ENCODE data around the gene ROBO1. TPM values are rescaled to one million over a fixed set of nuclear protein-coding genes. Genes with fewer than 3 reads are reported as not detected.

The ROBO1 gene
- total RNA-seq, 1 experiment from 2014 or later: 32.2 TPM

GRCh38 chr3:78993375-78993774 lies 774.4 kb downstream of the ROBO1 start:
- ChIA-PET CTCF (no interaction called here), POLR2A (interaction anchor here (0.9 to 1.8 kb wide), 2 partner anchors 24 to 25 kb away, joined by 4 read pairs; no protein-coding TSS in a partner anchor)
- Mint-ChIP-seq H3K4me3 (ENCODE audit: unreplicated experiment) (no peak overlapping the region), H3K9me3 (ENCODE audit: unreplicated experiment) (no peaks in the 10 kb centered on the region), H3K4me1 (ENCODE audit: insufficient read depth, unreplicated experiment) (peaks cover 5% of the 10 kb centered on the region), H3K27ac (ENCODE audit: low read depth, unreplicated experiment) (no peak overlapping the region), H3K36me3 (ENCODE audit: insufficient read depth, unreplicated experiment) (no peaks in the 10 kb centered on the region), H3K27me3 (ENCODE audit: insufficient read depth, unreplicated experiment) (no peaks in the 10 kb centered on the region)
- intact Hi-C loops (cut with micrococcal nuclease): no loop called here
- TF ChIP-seq, protein P1, sequence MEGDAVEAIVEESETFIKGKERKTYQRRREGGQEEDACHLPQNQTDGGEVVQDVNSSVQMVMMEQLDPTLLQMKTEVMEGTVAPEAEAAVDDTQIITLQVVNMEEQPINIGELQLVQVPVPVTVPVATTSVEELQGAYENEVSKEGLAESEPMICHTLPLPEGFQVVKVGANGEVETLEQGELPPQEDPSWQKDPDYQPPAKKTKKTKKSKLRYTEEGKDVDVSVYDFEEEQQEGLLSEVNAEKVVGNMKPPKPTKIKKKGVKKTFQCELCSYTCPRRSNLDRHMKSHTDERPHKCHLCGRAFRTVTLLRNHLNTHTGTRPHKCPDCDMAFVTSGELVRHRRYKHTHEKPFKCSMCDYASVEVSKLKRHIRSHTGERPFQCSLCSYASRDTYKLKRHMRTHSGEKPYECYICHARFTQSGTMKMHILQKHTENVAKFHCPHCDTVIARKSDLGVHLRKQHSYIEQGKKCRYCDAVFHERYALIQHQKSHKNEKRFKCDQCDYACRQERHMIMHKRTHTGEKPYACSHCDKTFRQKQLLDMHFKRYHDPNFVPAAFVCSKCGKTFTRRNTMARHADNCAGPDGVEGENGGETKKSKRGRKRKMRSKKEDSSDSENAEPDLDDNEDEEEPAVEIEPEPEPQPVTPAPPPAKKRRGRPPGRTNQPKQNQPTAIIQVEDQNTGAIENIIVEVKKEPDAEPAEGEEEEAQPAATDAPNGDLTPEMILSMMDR (IDR thresholded peaks at IDR 0.05; ENCODE audit: unreplicated experiment): no peak
- DNase-seq (ENCODE audit: unreplicated experiment): no peak
- no TSS peak for BruUV-seq (replicated peaks)

DNA sequence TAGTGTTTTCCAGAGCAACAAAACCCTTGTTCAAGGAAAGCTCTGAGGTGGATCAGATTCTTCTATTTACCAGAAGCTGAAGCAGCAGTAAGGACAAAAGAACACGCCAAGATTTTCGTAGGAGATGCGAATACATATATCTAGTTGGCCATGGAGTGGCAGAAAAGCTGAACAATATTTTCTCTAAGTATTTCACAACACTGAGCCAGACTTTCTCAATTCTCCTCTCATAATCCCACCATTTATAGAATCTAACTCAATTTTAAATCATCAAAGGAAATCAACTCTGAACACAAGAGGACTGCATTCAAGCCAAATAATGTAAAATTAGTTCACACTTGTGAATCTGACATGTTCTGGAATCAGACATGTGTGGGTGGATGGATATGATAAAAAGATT lies 775.0 kb downstream of the ROBO1 start:
- H3K9me3 Mint-ChIP-seq (ENCODE audit: unreplicated experiment): no peaks in the 10 kb centered on the region
- ChIA-PET CTCF (interaction anchor here (0.6 to 1.2 kb wide), 3 partner anchors 10 to 493 kb away, joined by 3 read pairs; no protein-coding TSS in a partner anchor), POLR2A (interaction anchor here (0.6 to 1.8 kb wide), 3 partner anchors 18 to 27 kb away, joined by 3 to 4 read pairs (median 4); no protein-coding TSS in a partner anchor)
- BruUV-seq (replicated peaks): no TSS peak
- H3K36me3 Mint-ChIP-seq (ENCODE audit: insufficient read depth, unreplicated experiment): no peaks in the 10 kb centered on the region
- H3K27ac Mint-ChIP-seq (ENCODE audit: low read depth, unreplicated experiment): no peak overlapping the region
- intact Hi-C loops (cut with micrococcal nuclease): no loop called here
- TF ChIP-seq, protein P1 (IDR thresholded peaks at IDR 0.05; ENCODE audit: unreplicated experiment): no peak
- H3K4me3 Mint-ChIP-seq (ENCODE audit: unreplicated experiment): no peak overlapping the region
- peaks cover 5% of the 10 kb centered on the region for H3K4me1 Mint-ChIP-seq (ENCODE audit: insufficient read depth, unreplicated experiment)
- DNase-seq (ENCODE audit: unreplicated experiment): no peak
- no peaks in the 10 kb centered on the region for H3K27me3 Mint-ChIP-seq (ENCODE audit: insufficient read depth, unreplicated experiment)

GRCh38 chr3:78992400-78992799 lies 775.4 kb downstream of the ROBO1 start:
- DNase-seq (ENCODE audit: unreplicated experiment): no peak
- ChIA-PET POLR2A (interaction anchor here (0.6 to 1.8 kb wide), 3 partner anchors 18 to 27 kb away, joined by 3 to 4 read pairs (median 4); no protein-coding TSS in a partner anchor), CTCF (interaction anchor here (0.9 to 1.2 kb wide), 2 partner anchors 10 to 19 kb away, joined by 3 read pairs; no protein-coding TSS in a partner anchor)
- TF ChIP-seq, protein P1 (IDR thresholded peaks at IDR 0.05; ENCODE audit: unreplicated experiment): no peak
- Mint-ChIP-seq H3K4me3 (ENCODE audit: unreplicated experiment) (no peak overlapping the region), H3K4me1 (ENCODE audit: insufficient read depth, unreplicated experiment) (peaks cover 5% of the 10 kb centered on the region), H3K27me3 (ENCODE audit: insufficient read depth, unreplicated experiment) (no peaks in the 10 kb centered on the region), H3K9me3 (ENCODE audit: unreplicated experiment) (no peaks in the 10 kb centered on the region), H3K36me3 (ENCODE audit: insufficient read depth, unreplicated experiment) (no peaks in the 10 kb centered on the region), H3K27ac (ENCODE audit: low read depth, unreplicated experiment) (no peak overlapping the region)
- BruUV-seq (replicated peaks): no TSS peak
- intact Hi-C loops (cut with micrococcal nuclease): no loop called here

DNA sequence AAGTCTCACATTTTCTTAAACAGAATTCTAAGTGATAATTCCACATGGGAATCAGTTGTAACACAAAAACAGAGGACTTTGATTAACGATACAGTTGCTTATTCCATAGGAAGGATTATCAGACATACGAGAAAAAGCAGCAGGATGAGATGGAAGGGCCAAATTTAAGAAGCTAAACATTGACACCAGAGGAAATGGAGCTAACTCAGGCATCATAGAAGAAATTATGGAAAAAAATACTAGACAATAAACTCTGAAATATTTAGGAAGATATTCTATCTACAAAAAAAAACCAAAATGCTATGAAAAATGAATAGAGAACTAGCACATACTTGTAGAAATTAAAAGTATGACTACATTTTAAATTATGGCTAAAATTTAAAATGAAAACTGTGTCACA lies 776.1 kb downstream of the ROBO1 start:
- DNase-seq (ENCODE audit: unreplicated experiment): no peak
- ChIA-PET CTCF (interaction anchor here (0.5 to 1.6 kb wide), 4 partner anchors 13 to 346 kb away, joined by 3 to 5 read pairs (median 4); no protein-coding TSS in a partner anchor), POLR2A (interaction anchor here (1.2 to 1.4 kb wide), 2 partner anchors 12 to 28 kb away, joined by 4 read pairs; no protein-coding TSS in a partner anchor)
- Mint-ChIP-seq H3K27ac (ENCODE audit: low read depth, unreplicated experiment) (no peak overlapping the region), H3K4me3 (ENCODE audit: unreplicated experiment) (no peak overlapping the region), H3K9me3 (ENCODE audit: unreplicated experiment) (no peaks in the 10 kb centered on the region), H3K4me1 (ENCODE audit: insufficient read depth, unreplicated experiment) (peaks cover 5% of the 10 kb centered on the region), H3K27me3 (ENCODE audit: insufficient read depth, unreplicated experiment) (no peaks in the 10 kb centered on the region), H3K36me3 (ENCODE audit: insufficient read depth, unreplicated experiment) (no peaks in the 10 kb centered on the region)
- TF ChIP-seq, protein P1 (IDR thresholded peaks at IDR 0.05; ENCODE audit: unreplicated experiment): no peak
- no TSS peak for BruUV-seq (replicated peaks)
- intact Hi-C loops (cut with micrococcal nuclease): no loop called here

All from MCF 10A (cell line).